ENCODE measurements around the gene RPTOR.

RPTOR gene

GRCh38 chr17:80818871-80819270, 274.2 kb downstream of the RPTOR start:
- TF ChIP-seq CTCF (IDR thresholded peaks at IDR 0.05): no peak
- Histone ChIP-seq H3K4me3 (no peak overlapping the region), H3K27ac (no peak overlapping the region)
- no peak for DNase-seq (ENCODE audit: low spot score)

- H3K27ac ChIP-seq: no peak overlapping the region
Measured at GRCh38 chr17:80819422-80820164, 275.0 kb downstream of the RPTOR start.

GRCh38 chr17:80820331-80820730, 275.7 kb downstream of the RPTOR start:
- Histone ChIP-seq H3K27ac (no peak overlapping the region), H3K4me3 (no peak overlapping the region)
- DNase-seq (ENCODE audit: low spot score): no peak
- no peak for TF ChIP-seq CTCF (IDR thresholded peaks at IDR 0.05)

More at GRCh38 chr17:80819422-80820164, 275.0 kb downstream of the RPTOR start:
- no peak for TF ChIP-seq CTCF (IDR thresholded peaks at IDR 0.05)
- H3K4me3 ChIP-seq: no peak overlapping the region
- no peak for DNase-seq (ENCODE audit: low spot score)

GRCh38 chr17:80821546-80821945, 276.9 kb downstream of the RPTOR start:
- H3K4me3 ChIP-seq: no peak overlapping the region
- no peak overlapping the region for H3K27ac ChIP-seq
- no peak for TF ChIP-seq CTCF (IDR thresholded peaks at IDR 0.05)
- no peak for DNase-seq (ENCODE audit: low spot score)

- TF ChIP-seq CTCF (IDR thresholded peaks at IDR 0.05): no peak
- Histone ChIP-seq H3K27ac (no peak overlapping the region), H3K4me3 (no peak overlapping the region)
- no peak for DNase-seq (ENCODE audit: low spot score)
Measured at GRCh38 chr17:80822021-80822699, 277.5 kb downstream of the RPTOR start.

- TF ChIP-seq CTCF (IDR thresholded peaks at IDR 0.05): no peak
- DNase-seq (ENCODE audit: low spot score): no peak
- no peak overlapping the region for H3K4me3 ChIP-seq
- no peak overlapping the region for H3K27ac ChIP-seq
Measured at GRCh38 chr17:80822700-80823410, 278.2 kb downstream of the RPTOR start.

Measured in coronary artery (tissue), 2 donors.